Trophoblast cell (in vitro differentiated cells and primary cell): Measurements from ENCODE around the gene TTLL5.

Experiments
- DNase-seq, 2 donors: peaks; one replicate each; pipeline ENCODE4 v3.0.0-alpha.2; 2016
- H2AFZ ChIP-seq: 2 replicates; pipeline ENCODE4 v1.6.1; 2013; ENCODE audit warnings: low read length, moderate library complexity, mild to moderate bottlenecking; ENCODE audit not compliant: insufficient read depth, poor library complexity
- H2AK5ac ChIP-seq: 2 replicates; pipeline ENCODE4 v1.6.1; 2013; ENCODE audit warnings: mild to moderate bottlenecking, low read length
- H2BK120ac ChIP-seq: 2 replicates; pipeline ENCODE4 v1.6.1; 2013; ENCODE audit warnings: low read length, mild to moderate bottlenecking, moderate library complexity; ENCODE audit not compliant: insufficient read depth, poor library complexity
- H2BK12ac ChIP-seq: 2 replicates; pipeline ENCODE4 v1.6.1; 2013; ENCODE audit warnings: mild to moderate bottlenecking, low read length, moderate library complexity
- H2BK5ac ChIP-seq: 2 replicates; pipeline ENCODE4 v1.6.1; 2013; ENCODE audit warnings: low read length, low read depth, moderate library complexity, mild to moderate bottlenecking; ENCODE audit not compliant: poor library complexity
- H3K14ac ChIP-seq: 2 replicates; pipeline ENCODE4 v1.6.1; 2013; ENCODE audit warnings: mild to moderate bottlenecking, low read length
- H3K18ac ChIP-seq: 2 replicates; pipeline ENCODE4 v1.6.1; 2013; ENCODE audit warnings: mild to moderate bottlenecking, low read length
- H3K23ac ChIP-seq: 2 replicates; pipeline ENCODE4 v1.6.1; 2013; ENCODE audit warnings: low read length
- H3K27ac ChIP-seq: 2 replicates; pipeline ENCODE4 v1.5.1; 2013; ENCODE audit warnings: low read depth, mild to moderate bottlenecking, inconsistent platforms, low read length, moderate library complexity
- H3K27me3 ChIP-seq: 2 replicates; pipeline ENCODE4 v1.6.1; 2013; ENCODE audit warnings: inconsistent platforms, mild to moderate bottlenecking, low read length, moderate library complexity; ENCODE audit not compliant: insufficient read depth
- H3K36me3 ChIP-seq, 2 experiments: 1 replicate in 1 of 2; 2 replicates in 1 of 2; pipeline ENCODE4 v1.6.1; 2013; ENCODE audit warnings: low read length in 2 of 2, mild to moderate bottlenecking in 2 of 2, moderate library complexity in 1 of 2; ENCODE audit not compliant: insufficient read depth in 2 of 2, control insufficient read depth in 1 of 2
- H3K4ac ChIP-seq: 2 replicates; pipeline ENCODE4 v1.6.1; 2013; ENCODE audit warnings: low read depth, mild to moderate bottlenecking, low read length, moderate library complexity
- H3K4me1 ChIP-seq, 2 experiments: 1 replicate in 1 of 2; 2 replicates in 1 of 2; pipeline ENCODE4 v1.6.1; 2013; ENCODE audit warnings: low read length in 2 of 2, mild to moderate bottlenecking in 2 of 2, moderate library complexity in 1 of 2; ENCODE audit not compliant: insufficient read depth in 2 of 2, control insufficient read depth in 1 of 2
- H3K4me2 ChIP-seq: 2 replicates; pipeline ENCODE4 v1.6.1; 2013; ENCODE audit warnings: inconsistent platforms, mild to moderate bottlenecking, low read length, moderate library complexity
- H3K4me3 ChIP-seq: 2 replicates; pipeline ENCODE4 v1.5.1; 2013; ENCODE audit warnings: mild to moderate bottlenecking, low read depth, low read length, inconsistent platforms
- H3K79me1 ChIP-seq: one replicate; pipeline ENCODE4 v1.6.1; 2013; ENCODE audit warnings: low read length
- H3K79me2 ChIP-seq: 2 replicates; pipeline ENCODE4 v1.6.1; 2013; ENCODE audit warnings: low read length, mild to moderate bottlenecking; ENCODE audit not compliant: control insufficient read depth, insufficient read depth, poor library complexity
- H3K9ac ChIP-seq: 2 replicates; pipeline ENCODE4 v1.6.1; 2013; ENCODE audit warnings: mild to moderate bottlenecking, low read length
- H3K9me3 ChIP-seq: 2 replicates; pipeline ENCODE4 v1.6.1; 2013; ENCODE audit warnings: low read depth, mild to moderate bottlenecking, control low read depth, inconsistent platforms, low read length; ENCODE audit not compliant: insufficient read depth
- H4K12ac ChIP-seq: 2 replicates; pipeline ENCODE4 v1.6.1; 2013; ENCODE audit warnings: low read depth, mild to moderate bottlenecking, low read length, moderate library complexity
- H4K8ac ChIP-seq: 2 replicates; pipeline ENCODE4 v1.6.1; 2013; ENCODE audit warnings: low read depth, mild to moderate bottlenecking, low read length, moderate library complexity
- H4K91ac ChIP-seq: one replicate; pipeline ENCODE4 v1.6.1; 2013; ENCODE audit warnings: low read depth, mild to moderate bottlenecking, low read length, moderate library complexity
- WGBS: extraction: QIAGEN DNeasy Blood & Tissue Kit; methylation state at CpG from one replicate; pipeline ENCODE4 v1.1.7; 2013; ENCODE audit warnings: missing lambda C conversion rate; ENCODE audit not compliant: insufficient read length, insufficient coverage; ENCODE audit errors: extremely low coverage; 5-methylcytosine and 5-hydroxymethylcytosine counted together

The TTLL5 gene

DNA sequence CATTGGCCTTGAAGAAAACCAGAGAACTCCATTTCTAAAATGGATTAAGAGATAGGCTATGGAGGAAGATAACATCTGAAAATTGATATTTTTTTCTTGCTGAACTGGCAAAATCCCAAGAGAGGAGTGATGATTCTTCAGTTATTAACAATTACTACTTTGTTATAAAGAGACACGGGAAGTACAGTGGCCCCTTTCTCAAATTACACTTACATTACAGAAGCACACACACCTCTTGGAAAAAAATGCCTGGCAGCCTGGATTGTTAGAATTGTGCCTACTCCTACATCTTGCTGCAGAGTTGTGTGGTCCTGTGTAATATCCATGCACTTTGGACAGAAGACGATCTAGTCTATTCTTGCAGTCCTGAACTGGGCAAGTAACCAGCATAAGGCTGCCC is 249.0 kb downstream of the TTLL5 start:
- Histone ChIP-seq H2AFZ (no peak overlapping the region), H3K27me3 (no peaks in the 10 kb centered on the region)

GRCh38 chr14:75911883-75912282 is 250.8 kb downstream of the TTLL5 start:
- H4K12ac ChIP-seq, result no peak overlapping the region
- no peak overlapping the region for H3K4ac ChIP-seq
- no peaks in the 10 kb centered on the region for H3K79me1 ChIP-seq
- no peak overlapping the region for H3K18ac ChIP-seq
- DNase-seq, result no peak
- H3K9me3 ChIP-seq, result no peaks in the 10 kb centered on the region
- peaks cover 0 to 4% of the 10 kb centered on the region in 2 experiments for H3K36me3 ChIP-seq
- no peak overlapping the region for H4K91ac ChIP-seq
- no peak overlapping the region for H2BK12ac ChIP-seq
- no peak overlapping the region for H3K4me3 ChIP-seq
- H2BK120ac ChIP-seq, result no peak overlapping the region
- H3K27ac ChIP-seq, result no peak overlapping the region
- no peak overlapping the region for H3K23ac ChIP-seq
- no peak overlapping the region for H3K14ac ChIP-seq
- no peaks in the 10 kb centered on the region for H3K79me2 ChIP-seq
- H3K4me2 ChIP-seq, result no peak overlapping the region
- no peak overlapping the region for H4K8ac ChIP-seq
- no peak overlapping the region for H2AK5ac ChIP-seq
- no peak overlapping the region for H2AFZ ChIP-seq
- H2BK5ac ChIP-seq, result no peak overlapping the region
- peaks cover 2 to 5% of the 10 kb centered on the region in 2 experiments for H3K4me1 ChIP-seq
- WGBS, result no CpG with 5 or more reads among the region's 7 CpGs
- no peaks in the 10 kb centered on the region for H3K27me3 ChIP-seq
- H3K9ac ChIP-seq, result peak overlapping the region; percentile 57

More for the DNA sequence above, 249.0 kb downstream of the TTLL5 start:
- no peaks in the 10 kb centered on the region for H3K9me3 ChIP-seq
- no peaks in the 10 kb centered on the region for H3K79me1 ChIP-seq
- no peak overlapping the region for H3K9ac ChIP-seq
- H3K79me2 ChIP-seq, result no peaks in the 10 kb centered on the region
- no peak overlapping the region for H4K91ac ChIP-seq
- H3K4me2 ChIP-seq, result no peak overlapping the region
- H2BK5ac ChIP-seq, result no peak overlapping the region
- H3K23ac ChIP-seq, result no peak overlapping the region
- no peak overlapping the region for H4K12ac ChIP-seq
- no peak overlapping the region for H3K4me3 ChIP-seq
- H3K4ac ChIP-seq, result no peak overlapping the region
- no peak overlapping the region for H2BK120ac ChIP-seq
- H3K14ac ChIP-seq, result no peak overlapping the region
- no peak for DNase-seq
- H2AK5ac ChIP-seq, result no peak overlapping the region
- H4K8ac ChIP-seq, result no peak overlapping the region
- H3K4me1 ChIP-seq, result peaks cover 2 to 5% of the 10 kb centered on the region in 2 experiments
- H3K18ac ChIP-seq, result no peak overlapping the region
- no peak overlapping the region for H2BK12ac ChIP-seq
- H3K27ac ChIP-seq, result no peak overlapping the region
- H3K36me3 ChIP-seq, result peaks cover 0 to 4% of the 10 kb centered on the region in 2 experiments
- WGBS, result no CpG with 5 or more reads among the region's 2 CpGs

- no peak overlapping the region for H4K91ac ChIP-seq
- no peaks in the 10 kb centered on the region for H3K9me3 ChIP-seq
- no peak overlapping the region for H2BK12ac ChIP-seq
- H3K4ac ChIP-seq, result no peak overlapping the region
- H3K4me2 ChIP-seq, result no peak overlapping the region
- H2BK5ac ChIP-seq, result no peak overlapping the region
- H2BK120ac ChIP-seq, result no peak overlapping the region
- no peak overlapping the region for H3K27ac ChIP-seq
- H3K36me3 ChIP-seq, result peaks cover 0 to under 1% of the 10 kb centered on the region in 2 experiments
- H3K79me1 ChIP-seq, result no peaks in the 10 kb centered on the region
- H3K9ac ChIP-seq, result no peak overlapping the region
- H3K23ac ChIP-seq, result no peak overlapping the region
- no peak overlapping the region for H2AFZ ChIP-seq
- no peaks in the 10 kb centered on the region for H3K79me2 ChIP-seq
- H4K8ac ChIP-seq, result no peak overlapping the region
- no peak overlapping the region for H3K18ac ChIP-seq
- WGBS, result no CpG with 5 or more reads among the region's 2 CpGs
- no peak overlapping the region for H2AK5ac ChIP-seq
- no peaks in the 10 kb centered on the region for H3K27me3 ChIP-seq
- H3K4me3 ChIP-seq, result no peak overlapping the region
- H4K12ac ChIP-seq, result no peak overlapping the region
- DNase-seq, result no peak
- H3K14ac ChIP-seq, result no peak overlapping the region
- peaks cover 2 to 5% of the 10 kb centered on the region in 2 experiments for H3K4me1 ChIP-seq
Measured at GRCh38 chr14:75913183-75913582, 252.1 kb downstream of the TTLL5 start.

GRCh38 chr14:75915045-75915444 is 254.0 kb downstream of the TTLL5 start:
- H3K27ac ChIP-seq, result no peak overlapping the region
- peaks cover 2 to 5% of the 10 kb centered on the region in 2 experiments for H3K4me1 ChIP-seq
- no peaks in the 10 kb centered on the region for H3K27me3 ChIP-seq
- H3K79me2 ChIP-seq, result no peaks in the 10 kb centered on the region
- H3K4ac ChIP-seq, result no peak overlapping the region
- no peak overlapping the region for H3K4me2 ChIP-seq
- DNase-seq, result peak in 1 of 2 donors; percentile 82
- H4K12ac ChIP-seq, result no peak overlapping the region
- no peak overlapping the region for H2AFZ ChIP-seq
- H2BK12ac ChIP-seq, result no peak overlapping the region
- no peak overlapping the region for H4K8ac ChIP-seq
- no peak overlapping the region for H3K9ac ChIP-seq
- no peak overlapping the region for H2BK5ac ChIP-seq
- no peaks in the 10 kb centered on the region for H3K36me3 ChIP-seq
- no peak overlapping the region for H3K18ac ChIP-seq
- H3K9me3 ChIP-seq, result no peaks in the 10 kb centered on the region
- H3K23ac ChIP-seq, result no peak overlapping the region
- no CpG with 5 or more reads among the region's 2 CpGs for WGBS
- no peak overlapping the region for H4K91ac ChIP-seq
- no peak overlapping the region for H2BK120ac ChIP-seq
- no peak overlapping the region for H2AK5ac ChIP-seq
- H3K79me1 ChIP-seq, result no peaks in the 10 kb centered on the region
- no peak overlapping the region for H3K14ac ChIP-seq
- H3K4me3 ChIP-seq, result no peak overlapping the region
